ENCODE results near the gene HMX2. TPM values are rescaled to one million over a fixed set of nuclear protein-coding genes. Genes with fewer than 3 reads are reported as not detected.

HMX2 gene
- not detected in 2 replicates for total RNA-seq

GRCh38 chr10:123147635-123148413 lies at the start of gene HMX2:
Gene HMX2 (plus strand): TSS chr10:123148136. CDS start chr10:123148379, 243 bp downstream.

GRCh38 chr10:123135415-123136141 lies 12.4 kb upstream of the HMX2 start, which contains the start of gene HMX3:
Gene HMX3 (plus strand): TSS chr10:123135970. CDS start chr10:123136051, 81 bp downstream.

GRCh38 chr10:123154092-123154710 lies 6.3 kb downstream of the HMX2 start, which contains the start of gene BUB3:
Gene BUB3 (plus strand): TSS chr10:123154402. CDS start chr10:123154918, 516 bp downstream.

Other genes starting within 250 kb of the HMX2 start
- not detected in 2 replicates for gene FAM24A, start 237.5 kb upstream of the HMX2 start, total RNA-seq
- gene C10orf88, start 193.9 kb upstream of the HMX2 start, total RNA-seq: 6.2 TPM in 2 replicates
- gene PSTK, start 167.7 kb upstream of the HMX2 start, total RNA-seq: 1.2 and 2.9 TPM in 2 replicates
- 1.8 and 1.9 TPM in 2 replicates for gene IKZF5, start 139.3 kb upstream of the HMX2 start, total RNA-seq
- 1.6 and 2.3 TPM in 2 replicates for gene ACADSB, start 139.1 kb upstream of the HMX2 start, total RNA-seq
- not detected in 2 replicates for gene HMX3, start 12.2 kb upstream of the HMX2 start, total RNA-seq
- 119 and 165 TPM in 2 replicates for gene BUB3, start 6.3 kb downstream of the HMX2 start, total RNA-seq